Thyroid gland (tissue), 4 donors: ENCODE results near the gene AGO4.

Experiments
- POLR2A ChIP-seq, 2 donors: fragments of 450-650 bp; IDR thresholded peaks; one replicate each; pipeline ENCODE4 v1.6.1; 2017; ENCODE audit warnings: antibody characterized with exemption in 2 of 2, mild to moderate bottlenecking in 2 of 2, moderate library complexity in 1 of 2
- TF ChIP-seq, protein P1 (sequence below), 6 experiments: fragments of 200-600 bp in 3 of 6; fragments of 450-650 bp in 3 of 6; sonication (generic) in 3 of 6; IDR thresholded peaks; one replicate each; pipeline ENCODE4 v1.5.1; 2016 to 2019; ENCODE audit warnings: antibody characterized with exemption in 6 of 6, mild to moderate bottlenecking in 2 of 6, inconsistent platforms in 1 of 6, moderate library complexity in 1 of 6

DNA sequence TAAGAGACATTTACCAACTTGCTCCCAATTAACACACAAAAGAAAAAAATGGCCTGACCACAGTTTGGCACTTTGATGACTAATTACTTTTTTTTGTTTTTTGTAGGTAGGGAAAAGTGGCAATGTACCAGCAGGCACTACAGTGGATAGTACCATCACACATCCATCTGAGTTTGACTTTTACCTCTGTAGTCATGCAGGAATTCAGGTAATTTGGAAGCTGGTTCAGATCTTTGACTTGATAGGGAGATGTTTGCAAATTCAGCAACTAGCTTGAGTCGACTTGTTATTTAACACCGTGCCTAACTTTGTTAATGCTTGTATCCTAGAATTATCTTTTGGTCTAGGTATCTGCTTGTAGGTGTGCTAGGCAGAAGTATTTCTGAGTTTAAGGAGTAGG lies 42.2 kb downstream of the AGO4 start:
- TF ChIP-seq, protein P1, sequence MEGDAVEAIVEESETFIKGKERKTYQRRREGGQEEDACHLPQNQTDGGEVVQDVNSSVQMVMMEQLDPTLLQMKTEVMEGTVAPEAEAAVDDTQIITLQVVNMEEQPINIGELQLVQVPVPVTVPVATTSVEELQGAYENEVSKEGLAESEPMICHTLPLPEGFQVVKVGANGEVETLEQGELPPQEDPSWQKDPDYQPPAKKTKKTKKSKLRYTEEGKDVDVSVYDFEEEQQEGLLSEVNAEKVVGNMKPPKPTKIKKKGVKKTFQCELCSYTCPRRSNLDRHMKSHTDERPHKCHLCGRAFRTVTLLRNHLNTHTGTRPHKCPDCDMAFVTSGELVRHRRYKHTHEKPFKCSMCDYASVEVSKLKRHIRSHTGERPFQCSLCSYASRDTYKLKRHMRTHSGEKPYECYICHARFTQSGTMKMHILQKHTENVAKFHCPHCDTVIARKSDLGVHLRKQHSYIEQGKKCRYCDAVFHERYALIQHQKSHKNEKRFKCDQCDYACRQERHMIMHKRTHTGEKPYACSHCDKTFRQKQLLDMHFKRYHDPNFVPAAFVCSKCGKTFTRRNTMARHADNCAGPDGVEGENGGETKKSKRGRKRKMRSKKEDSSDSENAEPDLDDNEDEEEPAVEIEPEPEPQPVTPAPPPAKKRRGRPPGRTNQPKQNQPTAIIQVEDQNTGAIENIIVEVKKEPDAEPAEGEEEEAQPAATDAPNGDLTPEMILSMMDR (IDR thresholded peaks at IDR 0.05): no peak
- no peak for TF ChIP-seq POLR2A (IDR thresholded peaks at IDR 0.05)
